Stimulated activated CD4-positive, alpha-beta T cell treated with anti-CD3 and anti-CD28 coated beads, Interleukin-15, amount 100 ng/mL, for 1 hour (primary cell): ENCODE results near the gene TMOD3.

Source experiments
- DNase-seq, 2 donors: peaks; one replicate each; pipeline ENCODE4 v3.0.0-alpha.2; 2020; ENCODE audit warnings: low read depth in 1 of 2, low spot score in 1 of 2

Gene TMOD3

DNA sequence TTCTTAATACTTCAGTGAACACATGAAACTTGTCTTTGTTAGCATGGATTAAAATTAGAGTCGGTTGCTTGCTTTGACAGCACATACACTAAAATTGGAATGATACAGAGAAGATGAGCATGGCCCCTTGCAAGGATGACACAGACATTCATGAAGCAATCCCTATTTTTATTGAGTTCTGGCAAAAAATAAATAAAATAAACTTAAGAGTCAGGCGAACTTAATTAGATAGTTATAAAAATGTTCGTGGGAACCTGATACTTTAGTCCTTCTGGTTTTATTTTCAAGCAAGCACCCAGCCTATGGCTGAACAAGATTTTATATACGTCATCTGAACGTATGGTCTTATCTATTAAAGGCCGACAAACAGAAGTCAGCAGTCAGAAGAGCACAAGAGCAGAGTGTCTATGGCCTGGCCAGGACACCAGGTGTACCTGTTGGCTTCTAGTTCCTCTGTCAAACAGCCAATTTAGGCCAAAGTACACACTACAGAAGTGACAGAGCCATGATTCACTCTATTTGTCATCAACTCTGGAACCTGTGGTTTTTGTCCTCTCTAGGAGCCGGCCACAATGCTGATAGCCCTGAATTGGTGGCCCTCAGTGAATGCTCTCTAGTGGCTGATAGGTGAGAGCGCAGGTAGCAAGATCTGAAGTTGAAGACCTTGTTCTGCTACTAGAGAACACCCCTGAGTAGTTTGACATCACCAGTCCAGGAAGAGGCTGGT, 77.8 kb downstream of the TMOD3 start:
- DNase-seq, result no peak

DNA sequence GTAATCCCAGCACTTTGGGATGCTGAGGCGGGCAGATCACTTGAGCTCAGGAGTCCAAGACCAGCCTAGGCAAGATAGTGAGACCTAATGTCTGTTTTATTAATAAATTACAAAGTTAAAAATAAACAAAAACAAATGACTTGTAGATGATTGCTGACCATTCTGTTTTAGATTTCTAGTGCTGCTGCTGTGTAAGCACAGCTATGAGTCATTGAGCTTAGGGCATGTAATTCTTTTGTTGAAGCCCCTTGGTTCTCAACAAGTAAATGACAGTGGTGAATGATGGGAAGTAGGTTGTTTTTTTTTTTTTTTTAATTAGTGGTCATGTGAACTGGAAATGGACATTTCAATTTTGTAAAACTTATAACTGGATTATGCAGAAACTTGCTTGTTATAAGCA, 78.9 kb downstream of the TMOD3 start:
- no peak for DNase-seq

DNA sequence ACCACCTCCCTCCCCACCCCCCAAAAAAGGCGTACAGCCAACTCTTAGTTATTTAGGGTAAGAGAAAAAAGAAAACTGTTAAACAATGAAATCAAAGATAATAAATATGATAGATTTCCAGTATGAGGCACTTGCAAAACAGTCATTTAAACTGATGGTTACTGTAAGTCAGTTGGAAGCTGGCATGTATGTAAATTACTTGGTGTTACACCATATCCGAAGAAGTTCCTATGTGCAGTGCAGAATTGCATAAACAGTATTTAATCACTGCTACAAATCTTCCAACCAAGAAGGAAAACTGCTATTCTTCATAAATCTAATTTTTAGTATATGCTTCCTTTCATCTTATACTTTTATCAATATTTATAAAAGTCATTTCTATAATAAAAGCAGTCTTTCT, 80.1 kb downstream of the TMOD3 start:
- DNase-seq, result no peak

DNA sequence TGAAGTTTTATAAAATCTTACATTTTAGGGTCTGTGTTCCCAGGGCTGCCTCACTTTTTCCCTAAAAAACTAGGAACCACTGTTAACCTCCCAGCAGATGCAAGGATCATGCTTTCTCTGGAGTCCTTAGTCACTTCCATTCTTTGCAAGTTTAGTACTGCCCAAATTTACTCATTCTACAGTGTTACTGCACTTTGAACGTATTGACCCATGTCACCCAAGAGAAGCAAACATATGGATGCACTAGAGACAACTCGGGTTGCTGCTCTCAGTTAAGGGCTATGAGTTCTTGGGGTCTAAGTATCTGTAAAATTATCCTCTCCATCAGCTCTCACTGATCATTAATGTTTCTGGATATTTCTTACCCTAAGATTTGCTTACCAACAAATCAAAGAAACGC, 83.1 kb downstream of the TMOD3 start:
- no peak for DNase-seq

DNA sequence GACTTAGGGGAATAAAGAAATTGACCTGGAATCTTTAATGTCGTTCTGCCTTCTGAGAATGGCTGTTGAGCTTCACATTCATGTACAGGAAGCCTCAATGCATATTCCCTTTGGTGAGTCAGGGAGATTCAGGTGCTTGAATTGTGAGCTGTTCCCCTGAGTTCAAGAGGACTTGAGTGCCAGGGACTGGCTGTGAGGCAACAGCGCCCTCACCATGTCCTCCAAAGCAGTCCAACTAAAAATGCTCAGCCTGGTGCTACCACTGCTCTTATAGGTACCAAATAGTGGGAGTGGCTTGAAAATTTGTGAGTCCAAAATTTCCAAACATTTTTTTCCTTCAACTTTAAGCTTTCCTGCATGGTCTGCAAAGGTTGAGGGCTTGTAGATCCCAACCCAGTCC, 88.0 kb downstream of the TMOD3 start:
- DNase-seq, result no peak

DNA sequence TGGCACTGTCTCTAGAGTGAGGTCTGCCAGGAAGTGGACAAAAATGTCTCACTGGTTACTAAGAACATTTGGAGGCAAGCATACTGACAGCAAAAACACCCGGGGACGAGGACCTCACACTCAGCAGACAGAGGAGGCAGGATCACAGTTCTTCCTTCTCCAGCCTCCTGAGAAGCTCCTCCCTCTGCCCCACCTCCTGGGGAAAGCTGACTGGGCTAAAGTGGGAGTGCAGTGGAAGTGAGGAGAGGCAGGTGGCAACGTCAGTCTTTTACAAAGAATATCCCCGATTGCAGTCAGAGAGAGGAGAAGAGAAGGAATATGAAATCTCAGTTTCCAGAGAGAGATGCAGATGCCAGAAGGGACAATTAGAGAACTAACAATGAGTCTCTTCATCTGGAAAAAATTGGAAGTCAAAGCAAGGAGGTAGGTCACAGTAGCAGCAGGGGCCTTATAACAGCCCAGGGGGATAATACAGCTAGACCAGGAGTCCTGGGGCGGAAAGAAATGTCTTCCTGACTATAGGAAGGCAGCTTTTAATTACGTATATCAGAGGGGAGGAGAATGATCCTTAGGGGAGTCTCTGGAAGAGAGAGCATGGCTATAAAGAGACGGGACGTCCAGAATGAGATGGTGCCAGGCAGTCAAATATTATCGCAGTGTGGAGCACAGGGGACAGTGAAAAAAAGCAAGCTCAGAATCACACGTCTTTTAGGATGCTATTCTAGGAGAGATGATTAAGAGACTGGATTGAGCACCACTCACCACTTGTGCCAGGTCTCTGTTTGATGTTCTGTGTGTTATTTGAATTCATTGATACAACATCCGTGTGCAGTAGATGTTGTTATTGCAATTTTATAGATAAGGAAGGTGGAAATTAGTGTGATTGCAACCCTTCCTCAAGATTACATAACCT, 95.0 kb downstream of the TMOD3 start:
- no peak for DNase-seq

DNA sequence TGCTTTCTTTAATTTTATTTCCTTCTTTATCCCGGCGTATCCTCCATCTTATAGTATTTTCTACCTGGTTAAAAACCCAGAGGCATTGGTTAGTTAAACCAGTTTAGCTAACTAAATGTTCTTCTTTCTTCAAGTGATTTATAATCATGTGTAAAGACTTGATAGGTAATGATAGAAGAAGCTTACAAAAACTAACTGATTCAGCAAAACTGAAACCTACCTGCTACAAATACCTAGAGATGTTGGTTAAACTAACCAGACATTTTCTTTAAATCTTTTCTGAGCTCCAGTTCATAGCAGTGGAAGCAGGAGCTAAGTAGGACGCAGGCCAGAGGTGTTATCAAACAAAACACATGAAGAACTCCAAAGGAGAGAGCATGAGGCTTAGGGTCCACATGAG, 97.4 kb downstream of the TMOD3 start:
- no peak for DNase-seq

DNA sequence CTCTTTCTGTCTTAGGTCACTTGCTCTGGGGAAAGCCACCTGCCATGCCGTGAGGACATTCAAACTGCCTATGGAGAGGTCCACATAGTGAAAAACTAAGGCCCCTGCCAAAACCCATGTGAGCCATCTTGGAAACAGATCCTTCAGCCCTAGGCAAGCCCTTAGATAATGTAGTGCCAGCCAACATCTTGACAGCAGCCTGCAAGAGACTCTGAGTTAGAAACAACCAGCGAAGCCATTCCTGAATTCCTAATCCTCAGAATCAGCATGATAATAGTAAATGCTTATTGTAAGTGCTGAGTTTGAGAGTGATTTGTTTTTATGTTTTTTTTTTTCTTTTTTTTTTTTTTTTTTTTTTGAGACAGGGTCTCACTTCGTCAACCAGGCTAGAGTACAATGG, 101.6 kb downstream of the TMOD3 start:
- DNase-seq, result no peak

DNA sequence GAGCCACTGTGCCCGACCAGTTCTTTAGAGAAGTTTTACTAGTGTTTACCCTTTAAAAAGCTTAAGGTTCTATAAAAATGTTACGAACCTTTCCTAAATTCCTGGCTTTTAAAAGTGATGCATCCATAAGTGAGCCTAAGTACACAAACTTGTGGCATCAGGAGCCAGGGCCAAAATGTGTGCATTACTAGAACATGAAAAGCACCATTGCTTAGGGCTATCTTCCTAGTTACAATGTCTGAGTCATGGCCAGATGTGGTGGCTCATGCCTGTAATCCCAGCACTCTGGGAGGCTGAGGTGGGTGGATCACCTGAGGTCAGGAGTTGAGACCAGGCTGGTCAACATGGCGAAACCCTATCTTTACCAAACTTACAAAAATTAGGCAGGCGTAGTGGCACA, 102.2 kb downstream of the TMOD3 start:
- no peak for DNase-seq

DNA sequence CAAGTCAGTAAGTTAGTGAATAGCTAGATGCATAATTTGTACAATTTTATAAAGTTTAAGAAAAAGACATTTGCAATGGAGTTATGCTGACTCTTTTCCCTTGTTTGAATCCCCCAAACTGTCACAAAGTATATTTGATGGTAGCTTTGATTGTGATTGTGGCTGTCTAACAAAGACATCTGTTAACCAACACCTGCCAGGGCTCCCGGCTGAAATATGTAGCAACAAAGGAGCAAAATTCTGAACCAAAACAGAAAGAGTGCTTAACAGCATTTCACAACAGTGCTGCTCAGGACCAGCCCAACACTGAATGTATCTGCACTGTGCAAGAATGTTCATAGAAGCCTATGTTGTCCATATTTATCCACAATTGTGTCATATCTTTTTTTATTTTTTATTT, 102.7 kb downstream of the TMOD3 start:
- no peak for DNase-seq

DNA sequence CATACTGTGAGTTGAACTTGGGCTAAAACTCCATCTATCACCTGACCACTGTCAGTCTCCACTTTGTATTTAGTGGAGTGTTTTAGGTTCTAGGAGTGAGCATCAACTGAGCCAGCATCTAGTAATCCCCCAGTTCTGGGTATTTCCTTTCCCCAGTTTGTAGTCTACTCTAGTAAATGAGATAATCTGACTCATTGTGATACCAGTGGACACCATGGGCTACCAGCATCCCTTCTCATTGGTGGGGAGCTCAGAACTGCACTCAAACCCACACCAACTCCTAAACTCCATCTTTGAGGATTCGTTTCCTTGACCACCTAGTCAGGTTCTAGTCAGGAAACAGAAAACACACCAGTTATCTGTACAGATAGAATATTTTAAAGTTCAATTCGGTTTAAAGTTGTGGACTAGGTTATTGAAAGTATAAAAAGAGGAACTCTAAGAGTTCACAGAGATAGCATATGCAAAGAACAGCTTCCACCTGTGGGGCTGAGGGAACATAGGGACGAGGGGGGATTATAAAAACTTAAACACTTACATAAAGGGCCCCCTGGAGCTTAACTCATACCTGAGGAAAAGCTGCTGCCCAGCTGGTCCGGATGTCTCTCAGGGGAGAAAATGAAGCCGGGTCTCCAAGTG, 106.1 kb downstream of the TMOD3 start:
- DNase-seq, result no peak

DNA sequence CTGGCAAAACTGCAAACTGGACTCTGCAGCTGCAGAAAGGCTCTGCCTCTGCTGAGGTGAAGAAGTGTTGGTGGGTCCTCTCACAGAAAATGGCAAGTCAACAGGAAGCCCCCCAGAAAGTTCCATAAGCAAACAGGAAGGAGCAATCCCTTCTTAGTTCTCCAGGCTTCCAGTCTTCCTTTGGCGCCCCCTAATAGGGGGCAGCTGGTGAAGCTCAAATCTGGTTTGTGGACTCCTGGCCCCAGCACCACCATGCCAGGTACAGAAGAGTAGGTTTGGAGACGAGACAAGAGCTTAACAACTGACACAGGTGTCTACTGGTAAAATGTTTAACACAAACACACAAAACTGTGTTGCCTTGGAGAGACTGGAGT, 106.6 kb downstream of the TMOD3 start:
- no peak for DNase-seq

DNA sequence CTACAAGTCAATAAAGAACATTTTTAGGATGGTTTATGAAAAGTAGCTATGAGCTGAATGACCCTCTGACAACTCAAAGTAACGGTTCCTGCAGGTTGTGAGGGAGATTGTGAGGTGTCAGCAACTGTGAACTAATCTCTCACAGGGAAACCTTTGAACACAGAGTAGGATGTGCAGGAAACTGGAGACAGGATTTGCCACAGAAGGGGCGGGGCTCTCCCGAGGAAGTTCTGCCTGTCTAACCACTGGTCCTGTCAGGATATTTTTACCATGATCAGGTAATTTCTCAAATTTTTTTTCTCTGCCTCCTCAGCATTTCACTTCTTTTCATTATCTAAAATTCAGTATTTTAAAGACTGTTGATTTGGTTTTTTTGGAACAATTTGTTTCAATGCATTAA, 108.8 kb downstream of the TMOD3 start:
- DNase-seq, result no peak

DNA sequence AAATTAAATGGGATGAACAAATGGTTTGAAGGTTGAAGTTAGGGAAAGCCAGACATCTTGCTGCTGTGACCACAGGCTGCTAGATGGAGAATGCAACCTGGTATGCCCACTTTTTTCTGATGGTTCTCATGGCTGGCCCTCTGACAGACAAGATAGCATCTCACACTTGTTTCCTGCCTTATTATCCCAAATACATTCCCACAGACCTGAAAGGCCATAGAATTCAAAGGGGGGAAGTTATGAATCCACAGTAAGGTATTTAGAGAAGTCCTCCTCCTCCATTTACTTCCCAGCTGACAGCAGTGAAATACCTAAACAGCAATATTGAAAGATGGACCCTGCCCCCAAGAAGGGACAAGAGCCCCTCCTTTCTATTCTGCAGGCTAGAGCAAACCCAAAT, 109.8 kb downstream of the TMOD3 start:
- DNase-seq, result no peak

DNA sequence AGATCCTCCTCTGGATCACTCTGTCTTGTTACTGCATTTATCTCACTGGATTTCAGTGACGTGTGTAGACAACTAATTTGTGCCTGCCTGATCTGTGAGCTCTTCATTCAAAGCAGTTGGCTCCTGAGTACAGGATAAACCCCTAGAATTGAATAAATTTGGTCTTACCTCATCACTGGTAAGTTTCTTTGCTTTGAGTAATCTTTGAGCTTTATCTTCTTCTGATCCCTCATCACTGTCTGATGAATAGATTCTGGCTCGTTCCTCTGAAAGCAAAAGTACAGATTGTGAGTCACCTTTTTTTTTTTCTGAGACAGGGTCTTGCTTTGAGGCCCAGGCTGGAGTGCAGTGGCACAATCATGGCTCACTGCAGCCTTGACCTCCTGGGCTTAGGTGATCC, 117.7 kb downstream of the TMOD3 start:
- DNase-seq, result no peak

DNA sequence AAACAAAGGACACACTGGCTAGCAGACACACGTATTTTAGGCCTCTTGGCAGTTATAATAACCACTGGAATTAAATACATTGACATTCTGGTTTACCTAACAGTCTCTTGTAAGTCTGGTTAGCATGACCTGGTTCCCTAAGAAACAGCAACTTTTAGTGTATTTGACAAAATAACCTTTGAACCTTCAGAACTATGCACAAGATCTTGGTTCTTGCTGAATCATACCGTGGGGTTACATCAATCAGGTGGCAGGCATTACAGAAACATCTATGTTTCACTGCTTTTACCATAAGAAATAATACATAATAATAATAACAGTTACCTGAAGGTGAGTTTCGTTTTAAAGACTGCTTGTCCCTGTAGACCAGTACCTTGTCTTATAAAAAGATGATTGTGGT, 123.4 kb downstream of the TMOD3 start:
- DNase-seq, result no peak

DNA sequence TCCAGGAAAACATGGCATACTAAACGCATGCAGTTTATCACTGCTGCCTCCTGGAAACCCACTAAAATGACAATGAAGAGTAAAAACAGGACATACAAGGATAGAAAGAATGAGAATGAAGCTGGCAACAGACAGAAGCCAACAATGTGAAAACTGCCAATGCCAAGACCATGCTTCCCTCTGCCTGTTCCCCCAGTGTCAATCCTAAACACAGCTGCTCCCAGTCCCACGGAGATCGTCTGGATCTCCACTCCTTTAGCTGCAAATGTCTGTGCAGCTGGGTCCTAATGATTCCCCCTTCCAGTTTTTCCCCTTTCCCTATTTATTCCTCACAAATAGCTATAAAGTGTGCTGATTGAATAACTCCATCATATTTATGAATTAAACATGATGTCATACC, 126.1 kb downstream of the TMOD3 start:
- no peak for DNase-seq
